OCI-LY3 (cell line): Measurements from ENCODE around the gene EMC6.

Experiments used
- H2AFZ ChIP-seq: fragments of 200-600, 300-600 bp; shearing (Covaris generic); 2 replicates; pipeline ENCODE4 v1.6.0; 2014; ENCODE audit warnings: antibody characterized with exemption, low read depth, low read length
- H3K27ac ChIP-seq: fragments of 200-600, 300-600 bp; sonication (generic); 2 replicates; pipeline ENCODE4 v1.5.1; 2014; ENCODE audit warnings: mild to moderate bottlenecking, low read length, moderate library complexity, mixed read lengths
- H3K27me3 ChIP-seq: fragments of 200-600, 300-600 bp; sonication (generic); 2 replicates; pipeline ENCODE4 v1.6.1; 2014; ENCODE audit warnings: low read depth, low read length, mixed read lengths
- H3K36me3 ChIP-seq: fragments of 200-600, 300-600 bp; sonication (generic); replicated peaks from 2 replicates; pipeline ENCODE3; 2014; ENCODE audit warnings: low read depth, low read length, mixed read lengths
- H3K4me1 ChIP-seq: fragments of 300-600, 200-600 bp; sonication (generic); 2 replicates; pipeline ENCODE4 v1.6.1; 2014; ENCODE audit warnings: low read length, mixed read lengths
- H3K4me2 ChIP-seq: fragments of 200-600, 300-600 bp; sonication (generic); 2 replicates; pipeline ENCODE4 v1.6.1; 2014; ENCODE audit warnings: low read length, mixed read lengths
- H3K4me3 ChIP-seq: fragments of 300-600, 200-600 bp; sonication (generic); 2 replicates; pipeline ENCODE4 v1.5.1; 2014; ENCODE audit warnings: antibody characterized with exemption, mild to moderate bottlenecking, low read length, moderate library complexity
- H3K79me2 ChIP-seq: fragments of 300-600, 200-600 bp; shearing (Covaris generic); 2 replicates; pipeline ENCODE4 v1.6.1; 2014; ENCODE audit warnings: mild to moderate bottlenecking, low read length, mixed read lengths
- H3K9ac ChIP-seq: fragments of 300-600, 200-600 bp; shearing (Covaris generic); 2 replicates; pipeline ENCODE4 v1.6.0; 2014; ENCODE audit warnings: mild to moderate bottlenecking, low read length, moderate library complexity
- H3K9me3 ChIP-seq: fragments of 200-600, 300-600 bp; shearing (Covaris generic); 2 replicates; pipeline ENCODE4 v1.6.1; 2014; ENCODE audit warnings: low read length, mixed read lengths; ENCODE audit not compliant: insufficient read depth
- H4K20me1 ChIP-seq: fragments of 200-600, 300-600 bp; sonication (generic); 2 replicates; pipeline ENCODE4 v1.6.1; 2016; ENCODE audit warnings: low read length, mixed read lengths; ENCODE audit not compliant: insufficient read depth
- CTCF ChIP-seq: fragments of 200-600, 300-600 bp; sonication (generic); IDR thresholded peaks from 2 replicates; pipeline ENCODE4 v1.5.1; 2014; ENCODE audit warnings: antibody characterized with exemption, low read length, low read depth
- EZH2phosphoT487 ChIP-seq: fragments of 200-600 bp; shearing (Covaris generic); IDR thresholded peaks from 2 replicates; pipeline ENCODE4 v1.6.1; 2018; ENCODE audit warnings: antibody characterized with exemption, mixed run types, low read depth

Gene EMC6

GRCh38 chr17:3712811-3713463 lies 44.3 kb downstream of the EMC6 start:
- Histone ChIP-seq H3K27ac (peak overlapping the region; percentile 96), H3K9me3 (no peaks in the 10 kb centered on the region), H2AFZ (no peak overlapping the region), H4K20me1 (no peaks in the 10 kb centered on the region), H3K9ac (no peak overlapping the region), H3K4me2 (no peak overlapping the region), H3K27me3 (no peaks in the 10 kb centered on the region), H3K4me1 (peaks cover 48% of the 10 kb centered on the region), H3K79me2 (no peaks in the 10 kb centered on the region), H3K4me3 (no peak overlapping the region), H3K36me3 (peaks cover 14% of the 10 kb centered on the region)
- TF ChIP-seq EZH2phosphoT487 (no peak), CTCF (no peak)

- no peak for TF ChIP-seq CTCF
- no peak for TF ChIP-seq EZH2phosphoT487
- Histone ChIP-seq H3K36me3 (peaks cover 28% of the 10 kb centered on the region), H3K27me3 (no peaks in the 10 kb centered on the region), H3K4me3 (no peak overlapping the region), H3K27ac (no peak overlapping the region), H2AFZ (no peak overlapping the region), H3K9ac (no peak overlapping the region), H3K79me2 (no peaks in the 10 kb centered on the region), H3K4me1 (peaks cover 30% of the 10 kb centered on the region), H4K20me1 (no peaks in the 10 kb centered on the region), H3K4me2 (no peak overlapping the region), H3K9me3 (no peaks in the 10 kb centered on the region)
Measured at GRCh38 chr17:3715296-3715695, 46.7 kb downstream of the EMC6 start.

GRCh38 chr17:3718201-3718600 lies 49.6 kb downstream of the EMC6 start:
- Histone ChIP-seq H3K27ac (no peak overlapping the region), H3K9me3 (no peaks in the 10 kb centered on the region), H3K4me1 (peaks cover 22% of the 10 kb centered on the region), H3K4me3 (no peak overlapping the region), H3K36me3 (peaks cover 30% of the 10 kb centered on the region), H3K9ac (no peak overlapping the region), H2AFZ (no peak overlapping the region), H3K79me2 (peaks cover 9% of the 10 kb centered on the region), H3K4me2 (no peak overlapping the region), H4K20me1 (no peaks in the 10 kb centered on the region), H3K27me3 (no peaks in the 10 kb centered on the region)
- no peak for TF ChIP-seq CTCF
- no peak for TF ChIP-seq EZH2phosphoT487

GRCh38 chr17:3719265-3719664 lies 50.7 kb downstream of the EMC6 start:
- peaks cover 29% of the 10 kb centered on the region for H3K36me3 ChIP-seq
- no peaks in the 10 kb centered on the region for H4K20me1 ChIP-seq
- H3K27ac ChIP-seq = no peak overlapping the region
- peaks cover 18% of the 10 kb centered on the region for H3K79me2 ChIP-seq
- H3K9ac ChIP-seq = no peak overlapping the region
- H3K27me3 ChIP-seq = no peaks in the 10 kb centered on the region
- H2AFZ ChIP-seq = no peak overlapping the region
- H3K4me1 ChIP-seq = peaks cover 21% of the 10 kb centered on the region
- TF ChIP-seq EZH2phosphoT487 (no peak), CTCF (no peak)
- no peak overlapping the region for H3K4me2 ChIP-seq
- no peaks in the 10 kb centered on the region for H3K9me3 ChIP-seq
- no peak overlapping the region for H3K4me3 ChIP-seq
